GM12892 (cell line): ENCODE data around the gene IQCE. TPM values are rescaled to one million over a fixed set of nuclear protein-coding genes. Genes with fewer than 3 reads are reported as not detected.

Experiments used
- DNase-seq: peaks from one replicate; pipeline ENCODE4 v3.0.0; 2011; ENCODE audit not compliant: insufficient read length
- FAIRE-seq: peaks from 2 replicates; lab custom pipeline; 2011; peaks lifted over from hg19 to GRCh38; lab: Jason Lieb, UNC
- POLR2A ChIP-seq: IDR thresholded peaks from 2 replicates; pipeline ENCODE4 v1.6.1; 2011; ENCODE audit warnings: low read depth, low read length, control low read depth
- POLR2AphosphoS5 ChIP-seq: IDR thresholded peaks from 2 replicates; pipeline ENCODE4 v1.6.1; 2011; ENCODE audit warnings: low read depth, low read length, control low read depth
- TAF1 ChIP-seq: IDR thresholded peaks from 2 replicates; pipeline ENCODE4 v1.6.1; 2011; ENCODE audit warnings: low read depth, mild to moderate bottlenecking, control low read depth, low read length, borderline replicate concordance
- polyA plus RNA-seq: library from polyadenylated mRNA; unstranded; fragments of >200 nt; gene quantifications from one replicate; pipeline ENCODE4 v1.2.1, GENCODE V29; 2012; ENCODE audit warnings: missing spikeins, inconsistent platforms; ENCODE audit not compliant: missing spikeins

The IQCE gene
- 2.7 TPM for polyA plus RNA-seq

- TF ChIP-seq POLR2AphosphoS5 (no peak), POLR2A (no peak), TAF1 (no peak)
- FAIRE-seq = peak; percentile 94
- peak; percentile 81 for DNase-seq
These were observed at the start of gene IQCE for GRCh38 chr7:2558629-2559282. Gene IQCE (plus strand): TSS chr7:2558979. CDS start chr7:2559182, 203 bp downstream.

- TF ChIP-seq TAF1 (no peak), POLR2A (no peak), POLR2AphosphoS5 (no peak)
- DNase-seq = no peak
- no peak for FAIRE-seq
These were observed 49.4 kb upstream of the IQCE start for GRCh38 chr7:2509298-2509906.

DNA sequence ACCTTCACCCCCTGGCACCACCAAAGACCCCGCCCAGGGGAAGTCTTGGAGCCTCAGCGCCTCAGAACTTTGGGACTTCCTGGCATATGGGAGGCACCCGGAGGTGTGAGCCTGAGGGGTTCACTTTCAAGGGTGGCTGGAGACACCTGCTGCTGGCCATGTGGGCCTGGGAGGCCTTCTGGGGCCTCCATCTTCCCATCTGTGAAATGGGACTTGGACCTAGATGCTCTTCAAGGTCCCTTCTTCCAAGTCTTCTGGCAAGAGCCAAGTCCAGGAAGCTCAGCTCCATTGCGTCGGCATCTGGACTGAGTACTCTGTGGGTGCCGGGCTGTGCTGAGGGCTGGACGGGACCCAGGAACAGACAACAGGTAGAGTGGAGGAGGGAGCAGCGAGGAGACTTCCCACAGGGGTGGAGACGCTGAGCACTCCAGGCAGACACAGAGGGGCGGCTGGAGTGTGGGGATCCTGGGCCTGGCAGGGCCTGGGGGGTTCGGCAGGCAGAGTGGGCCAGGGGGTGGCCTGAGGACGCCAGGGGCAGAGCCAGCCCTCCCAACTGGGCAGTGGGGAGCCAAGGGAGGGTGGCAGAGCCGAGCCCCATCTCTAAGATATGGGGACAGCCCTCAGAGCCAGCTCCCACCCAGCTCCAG, 48.5 kb upstream of the IQCE start:
- DNase-seq (no peak), FAIRE-seq (no peak)
- TF ChIP-seq TAF1 (no peak), POLR2A (no peak), POLR2AphosphoS5 (no peak)

- no peak for DNase-seq
- TF ChIP-seq TAF1 (no peak), POLR2A (no peak), POLR2AphosphoS5 (no peak)
- FAIRE-seq = no peak
These were observed 47.6 kb upstream of the IQCE start for GRCh38 chr7:2510909-2511768.

DNA sequence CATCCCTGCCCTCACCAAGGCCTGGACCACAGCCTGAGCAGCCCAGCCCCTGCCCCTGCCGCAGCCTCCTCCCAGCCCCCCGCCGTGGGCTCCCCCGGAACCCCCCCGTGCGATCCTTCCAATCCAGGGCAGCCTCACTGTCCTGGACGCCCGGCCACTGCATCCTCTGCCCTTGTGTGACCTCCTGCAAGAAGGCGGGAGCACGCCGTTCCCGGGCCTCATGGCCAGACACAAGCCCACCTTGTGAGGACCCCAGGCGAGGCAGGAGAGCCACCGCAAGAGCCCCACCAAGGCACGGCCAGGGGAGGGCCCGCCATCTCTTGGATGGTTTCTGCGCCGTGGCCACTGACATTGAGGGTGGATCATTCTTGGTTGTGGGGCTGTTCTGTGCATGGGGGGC, 47.0 kb upstream of the IQCE start:
- TF ChIP-seq POLR2AphosphoS5 = no peak
- no peak for TF ChIP-seq TAF1
- TF ChIP-seq POLR2A = no peak
- DNase-seq (no peak), FAIRE-seq (peak; percentile 74)

- peak; percentile 84 for FAIRE-seq
- TF ChIP-seq POLR2A = no peak
- no peak for TF ChIP-seq POLR2AphosphoS5
- TF ChIP-seq TAF1 = no peak
- no peak for DNase-seq
These were observed 46.6 kb upstream of the IQCE start for GRCh38 chr7:2512179-2512661.

DNA sequence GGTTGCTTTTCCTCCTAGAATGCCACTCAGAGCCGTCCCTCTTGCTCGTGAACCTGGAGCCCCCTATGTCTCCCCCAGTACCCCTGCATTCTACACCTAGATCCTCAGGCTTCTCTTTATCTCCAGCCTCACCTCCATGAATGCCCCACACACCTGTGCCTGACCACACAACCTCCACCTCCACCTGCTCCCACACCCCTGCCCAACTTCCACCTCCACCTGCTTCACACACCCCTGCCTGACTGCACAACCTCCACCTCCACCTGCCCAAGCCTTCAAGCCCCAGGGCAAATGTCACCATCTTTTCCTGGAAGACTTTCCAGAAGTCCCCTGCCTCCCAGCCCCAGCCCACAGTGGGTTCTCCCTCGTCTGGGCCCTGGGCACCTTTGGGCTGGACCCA, 46.1 kb upstream of the IQCE start:
- DNase-seq (no peak), FAIRE-seq (no peak)
- no peak for TF ChIP-seq POLR2AphosphoS5
- TF ChIP-seq TAF1 = no peak
- no peak for TF ChIP-seq POLR2A

- FAIRE-seq (no peak), DNase-seq (no peak)
These were observed 45.1 kb upstream of the IQCE start for GRCh38 chr7:2513702-2514101.

GRCh38 chr7:2514473-2515423, 44.0 kb upstream of the IQCE start:
- TF ChIP-seq POLR2A (no peak), TAF1 (no peak), POLR2AphosphoS5 (no peak)
- no peak for DNase-seq
- no peak for FAIRE-seq

More at GRCh38 chr7:2513702-2514101, 45.1 kb upstream of the IQCE start:
- no peak for TF ChIP-seq POLR2AphosphoS5
- TF ChIP-seq POLR2A = no peak
- no peak for TF ChIP-seq TAF1

- TF ChIP-seq POLR2AphosphoS5 = no peak
- TF ChIP-seq POLR2A = no peak
- TF ChIP-seq TAF1 = no peak
- FAIRE-seq = no peak
- no peak for DNase-seq
These were observed 43.2 kb upstream of the IQCE start for GRCh38 chr7:2515424-2516193.
